T-helper 1 cell (primary cell): ENCODE results near the gene LPCAT2.
A peak's percentile ranks its signal among the peaks of the same experiment; 100 is the strongest.

Experiments used
- DNase-seq, 5 donors: peaks; one replicate each; pipeline ENCODE4 v3.0.0-alpha.2; 2012 to 2020

LPCAT2 gene

GRCh38 chr16:55481023-55481422 is 27.8 kb upstream of the LPCAT2 start:
- DNase-seq = no peak

GRCh38 chr16:55482056-55482455 is 26.8 kb upstream of the LPCAT2 start:
- DNase-seq = no peak

- DNase-seq = no peak
Observed at GRCh38 chr16:55487048-55487803, 21.6 kb upstream of the LPCAT2 start.

GRCh38 chr16:55488306-55488705 is 20.6 kb upstream of the LPCAT2 start:
- DNase-seq = no peak

- no peak for DNase-seq
Observed at GRCh38 chr16:55489119-55489955, 19.5 kb upstream of the LPCAT2 start.

GRCh38 chr16:55489956-55490265 is 19.0 kb upstream of the LPCAT2 start:
- no peak for DNase-seq

- no peak for DNase-seq
Observed at GRCh38 chr16:55490301-55490700, 18.6 kb upstream of the LPCAT2 start.

- DNase-seq = no peak
Observed at GRCh38 chr16:55491691-55492090, 17.2 kb upstream of the LPCAT2 start.

- no peak for DNase-seq
Observed at GRCh38 chr16:55492756-55493380, 16.0 kb upstream of the LPCAT2 start.

GRCh38 chr16:55494994-55495421 is 13.9 kb upstream of the LPCAT2 start:
- no peak for DNase-seq

- DNase-seq = no peak
Observed at GRCh38 chr16:55495616-55496289, 13.1 kb upstream of the LPCAT2 start.

GRCh38 chr16:55496509-55497145 is 12.2 kb upstream of the LPCAT2 start:
- DNase-seq = no peak

GRCh38 chr16:55497558-55497957 is 11.3 kb upstream of the LPCAT2 start:
- no peak for DNase-seq

GRCh38 chr16:55498101-55498500 is 10.8 kb upstream of the LPCAT2 start:
- DNase-seq = no peak

- DNase-seq = no peak
Observed at GRCh38 chr16:55499281-55499680, 9.6 kb upstream of the LPCAT2 start.

- peak in 1 of 5 donors; percentile 37 for DNase-seq
Observed at GRCh38 chr16:55499951-55500529, 8.8 kb upstream of the LPCAT2 start.

GRCh38 chr16:55500530-55501011 is 8.3 kb upstream of the LPCAT2 start:
- DNase-seq = no peak

GRCh38 chr16:55501549-55502322 is 7.1 kb upstream of the LPCAT2 start:
- DNase-seq = no peak

GRCh38 chr16:55502801-55503366 is 6.0 kb upstream of the LPCAT2 start:
- no peak for DNase-seq

GRCh38 chr16:55503726-55504550 is 4.9 kb upstream of the LPCAT2 start:
- no peak for DNase-seq
